ENCODE data around the gene AK4.

DNA sequence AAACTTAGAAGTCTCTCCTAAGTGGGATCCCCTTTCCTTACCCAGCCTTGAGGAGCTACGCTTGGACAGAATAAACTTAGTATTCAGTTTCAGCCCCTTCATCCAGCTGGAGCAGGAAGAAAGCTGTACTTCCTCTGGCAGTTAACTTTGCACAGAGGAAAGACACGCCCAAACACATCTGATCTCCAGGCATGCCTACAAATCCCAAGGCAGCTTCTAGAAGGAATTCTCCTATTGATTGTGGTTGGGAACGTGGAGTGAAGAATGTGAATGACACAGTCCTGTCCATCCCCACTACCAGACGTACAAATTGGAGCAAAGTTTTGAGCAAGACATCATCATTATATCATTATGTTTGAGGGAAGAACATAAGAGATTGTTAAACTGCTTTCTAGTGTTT, 6.6 kb upstream of the AK4 start:
- TF ChIP-seq SIN3A (conservative IDR thresholded peaks at IDR 0.05 in 1 of 2, IDR thresholded peaks at IDR 0.05 in 1 of 2; ENCODE audit: low read depth in 1 of 2, low read length in 2 of 2), result no peak
- TF ChIP-seq, protein P1, sequence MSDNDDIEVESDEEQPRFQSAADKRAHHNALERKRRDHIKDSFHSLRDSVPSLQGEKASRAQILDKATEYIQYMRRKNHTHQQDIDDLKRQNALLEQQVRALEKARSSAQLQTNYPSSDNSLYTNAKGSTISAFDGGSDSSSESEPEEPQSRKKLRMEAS (IDR thresholded peaks at IDR 0.05), result no peak

Data from H1 (cell line).